ENCODE measurements around the gene CARF. TPM values are rescaled to one million over a fixed set of nuclear protein-coding genes. Genes with fewer than 3 reads are reported as not detected.
"Not testable (repeated sequence)": the region's sequence is repeated elsewhere in the genome, so short reads cannot be mapped to it uniquely, and the experiment has no call there.

The CARF gene, protein sequence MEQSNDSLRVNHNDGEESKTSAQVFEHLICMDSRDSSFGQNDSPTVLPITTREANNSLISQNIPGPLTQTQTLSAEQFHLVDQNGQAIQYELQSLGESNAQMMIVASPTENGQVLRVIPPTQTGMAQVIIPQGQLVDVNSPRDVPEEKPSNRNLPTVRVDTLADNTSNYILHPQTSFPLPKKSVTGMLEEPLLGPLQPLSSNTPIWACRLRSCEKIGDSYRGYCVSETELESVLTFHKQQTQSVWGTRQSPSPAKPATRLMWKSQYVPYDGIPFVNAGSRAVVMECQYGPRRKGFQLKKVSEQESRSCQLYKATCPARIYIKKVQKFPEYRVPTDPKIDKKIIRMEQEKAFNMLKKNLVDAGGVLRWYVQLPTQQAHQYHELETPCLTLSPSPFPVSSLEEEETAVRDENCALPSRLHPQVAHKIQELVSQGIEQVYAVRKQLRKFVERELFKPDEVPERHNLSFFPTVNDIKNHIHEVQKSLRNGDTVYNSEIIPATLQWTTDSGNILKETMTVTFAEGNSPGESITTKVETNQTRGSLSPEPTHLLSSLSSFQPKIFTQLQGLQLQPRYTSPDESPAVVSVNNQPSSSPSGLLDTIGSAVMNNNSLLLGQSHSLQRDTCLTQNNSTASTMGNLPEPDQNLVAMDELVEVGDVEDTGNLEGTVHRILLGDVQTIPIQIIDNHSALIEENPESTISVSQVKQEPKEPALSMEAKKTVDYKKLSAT
- polyA plus RNA-seq (ENCODE audit: insufficient read length): 8.1 TPM

DNA sequence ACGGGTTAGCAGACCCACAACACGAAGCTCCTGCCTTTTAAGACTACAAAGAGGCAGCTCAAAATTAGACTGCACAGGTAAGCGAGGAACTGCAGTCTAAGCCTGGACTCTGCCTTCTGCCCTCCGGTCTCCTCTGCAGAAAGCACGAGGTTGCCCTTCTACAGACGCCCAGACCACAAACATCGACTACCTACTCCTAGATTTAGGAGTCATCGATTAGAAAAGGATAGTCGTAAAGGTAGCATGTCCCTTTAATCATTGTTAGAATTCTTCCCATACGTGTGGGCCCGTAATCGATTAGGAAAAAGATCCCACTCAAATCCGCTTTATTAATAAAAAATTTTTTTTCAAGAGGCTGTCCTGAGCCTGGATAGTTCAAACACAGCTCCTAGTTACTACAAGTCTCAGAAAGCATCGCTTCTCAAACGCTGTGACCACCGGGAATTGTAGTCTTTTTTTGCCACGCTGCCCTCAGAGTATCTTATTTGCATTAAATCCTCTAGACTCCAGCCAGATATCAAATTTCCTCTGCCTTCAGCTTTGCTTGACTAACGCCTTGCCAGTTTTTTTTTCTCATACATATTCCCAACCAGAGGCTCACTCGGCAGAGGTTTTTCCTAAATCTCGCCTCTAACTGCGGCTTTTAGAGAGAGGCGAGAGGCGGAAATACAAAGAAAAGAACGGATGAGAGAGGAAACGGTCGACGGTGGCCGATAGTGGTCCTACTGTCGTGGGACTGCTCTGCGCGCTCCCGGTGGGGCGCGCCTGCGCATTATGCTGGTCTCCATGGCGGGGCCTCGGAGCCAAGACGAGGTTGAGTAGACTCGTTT, at the start of gene CARF, which contains the start of gene WDR12:
CARF (plus strand) TSS at position 764 of the 830 bp plus-strand sequence. CDS start 29,628 bp downstream, outside the sequence.
WDR12 (minus strand) TSS at position 162 of the 830 bp plus-strand sequence. CDS start 197 bp downstream, outside the sequence.
- DNase-seq: peak; percentile 97

- peak; percentile 74 for DNase-seq
Observed at GRCh38 chr2:202870431-202871299, 41.4 kb upstream of the CARF start.

- peak; percentile 87 for DNase-seq
Observed at GRCh38 chr2:202871300-202872141, 40.6 kb upstream of the CARF start, which contains the start of gene ICA1L. ICA1L (minus strand) TSS chr2:202871766; CDS start chr2:202829009, 42,757 bp downstream.

- DNase-seq: no peak
Observed at GRCh38 chr2:202877699-202878098, 34.4 kb upstream of the CARF start.

DNA sequence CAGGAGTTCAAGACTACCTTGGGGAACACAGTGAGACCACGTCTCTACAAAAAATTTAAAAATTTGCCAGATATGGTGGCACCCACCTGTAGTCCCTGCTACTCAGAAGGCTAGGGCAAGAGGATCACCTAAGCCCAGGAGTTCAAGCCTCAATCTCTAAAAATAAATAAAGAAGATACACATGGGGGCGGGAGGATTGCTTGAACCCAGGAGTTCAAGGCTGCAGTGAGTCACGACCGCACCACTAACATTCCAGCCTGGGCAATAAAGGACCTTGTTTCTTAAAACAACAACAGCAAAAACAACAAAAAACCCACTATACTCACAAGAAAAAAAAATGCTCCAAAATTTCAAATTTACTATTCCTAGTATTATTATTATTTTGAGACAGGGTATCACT, 30.5 kb upstream of the CARF start:
- no peak for DNase-seq

DNA sequence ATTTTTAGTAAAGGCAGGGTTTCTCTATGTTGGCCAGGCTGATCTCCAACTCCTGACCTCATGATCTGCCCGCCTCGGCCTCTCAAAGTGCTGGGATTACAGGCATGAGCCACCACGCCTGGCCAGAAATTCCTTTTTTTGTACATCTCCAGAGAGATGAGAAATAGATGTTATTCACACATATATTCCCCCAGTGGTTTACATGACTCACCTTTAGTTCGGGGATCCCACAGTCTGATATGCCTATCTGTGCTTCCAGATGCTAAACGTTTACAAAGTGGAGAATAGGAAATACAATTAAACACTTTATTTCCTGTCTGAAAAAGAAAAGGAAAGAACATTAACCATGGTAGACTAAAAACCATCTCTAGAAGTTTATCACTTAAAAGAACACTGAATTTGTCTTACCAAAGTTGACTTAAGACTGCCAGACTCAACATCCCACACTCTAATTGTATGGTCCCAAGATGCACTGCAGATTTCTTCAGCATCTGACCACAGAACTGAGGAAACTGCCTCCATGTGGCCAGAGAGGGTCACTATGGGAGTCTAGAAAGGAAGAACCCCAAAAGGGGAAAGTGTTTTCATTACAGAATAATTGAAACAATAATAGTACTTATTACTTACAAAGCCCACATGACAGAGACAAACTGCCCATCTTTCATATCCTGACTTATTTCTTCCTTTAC, 27.9 kb upstream of the CARF start:
- DNase-seq: no peak

DNA sequence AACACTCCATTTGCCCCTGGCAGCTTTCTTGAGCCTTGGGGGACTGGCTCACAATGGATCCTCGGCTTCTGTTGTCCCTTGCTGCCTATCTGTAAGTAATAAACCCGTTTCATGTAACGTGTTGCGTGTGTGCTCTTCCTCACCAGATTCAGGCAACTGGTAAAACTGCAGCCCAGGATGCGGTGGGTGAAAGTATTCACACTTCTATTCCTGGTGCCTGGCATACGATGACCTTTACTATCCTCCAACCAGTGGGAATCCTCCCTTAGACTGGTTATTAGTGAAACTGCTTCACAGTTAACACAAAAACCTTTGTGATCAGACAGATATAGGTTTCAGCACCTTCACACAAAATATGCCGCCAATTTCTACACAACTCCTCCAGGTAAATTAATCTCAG, 26.9 kb upstream of the CARF start:
- no peak for DNase-seq

GRCh38 chr2:202905507-202905906, 6.6 kb upstream of the CARF start:
- DNase-seq: not testable (repeated sequence)

GRCh38 chr2:202908186-202908585, 3.9 kb upstream of the CARF start:
- no peak for DNase-seq

DNA sequence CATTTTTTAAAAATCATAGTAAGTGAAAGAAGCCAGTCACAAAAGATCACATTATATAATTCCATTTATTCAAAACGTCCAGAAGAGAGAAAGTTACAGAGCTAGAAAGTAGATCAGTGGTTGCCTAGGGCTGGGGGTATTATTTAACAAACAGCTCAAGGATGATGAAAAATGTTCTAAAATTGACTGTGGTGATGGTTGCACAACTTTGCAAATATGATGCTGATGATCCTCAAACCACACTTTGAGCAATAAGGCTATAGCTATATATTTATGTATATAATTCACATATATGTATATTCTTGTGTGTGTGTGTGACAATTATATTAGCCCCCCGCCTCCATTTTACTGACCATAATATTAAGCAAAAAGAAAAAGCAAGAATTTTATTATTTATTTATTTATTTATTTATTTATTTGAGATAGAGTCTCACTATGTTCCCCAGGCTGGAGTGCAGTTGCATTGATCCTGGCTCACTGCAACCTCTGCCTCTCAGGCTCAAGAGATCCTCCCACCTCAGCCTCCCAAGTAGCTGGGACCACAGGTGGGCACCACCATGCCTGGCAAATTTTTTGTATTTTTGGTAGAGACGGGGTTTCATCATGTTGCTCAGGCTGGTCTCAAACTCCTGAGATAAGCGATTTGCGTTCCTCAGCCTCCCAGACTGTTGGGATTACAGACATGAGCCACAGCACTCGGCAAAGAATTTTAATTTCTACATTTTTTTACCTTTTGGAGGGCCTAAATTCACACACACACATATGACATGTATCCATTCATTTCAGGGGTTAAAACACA, 2.5 kb upstream of the CARF start:
- no peak for DNase-seq

DNA sequence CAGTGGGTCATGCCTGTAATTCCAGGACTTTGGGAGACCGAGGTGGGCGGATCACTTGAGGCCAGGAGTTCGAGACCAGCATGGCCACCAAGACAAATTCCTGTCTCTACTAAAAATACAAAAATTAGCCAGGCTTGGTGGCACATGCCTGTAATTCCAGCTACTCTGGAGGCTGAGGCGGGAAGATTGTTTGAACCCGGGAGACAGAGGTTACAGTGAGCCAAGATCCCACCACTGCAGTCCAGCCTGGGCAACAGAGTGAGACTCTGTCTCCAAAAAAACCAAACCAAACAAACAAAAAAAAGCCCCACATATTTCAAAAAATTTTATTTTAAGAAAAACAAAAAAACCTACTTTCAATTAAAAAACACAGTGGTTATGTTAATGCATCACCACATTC, 1.8 kb upstream of the CARF start:
- not testable (repeated sequence) for DNase-seq

- DNase-seq: no peak
Observed at GRCh38 chr2:202910698-202911097, 1.4 kb upstream of the CARF start.

GRCh38 chr2:202911203-202911511, 918 bp upstream of the CARF start:
- no peak for DNase-seq

GRCh38 chr2:202912342-202913201, 497 bp downstream of the CARF start:
- DNase-seq: not testable (repeated sequence)

- DNase-seq: no peak
Observed at GRCh38 chr2:202918860-202919259, 6.8 kb downstream of the CARF start.

DNA sequence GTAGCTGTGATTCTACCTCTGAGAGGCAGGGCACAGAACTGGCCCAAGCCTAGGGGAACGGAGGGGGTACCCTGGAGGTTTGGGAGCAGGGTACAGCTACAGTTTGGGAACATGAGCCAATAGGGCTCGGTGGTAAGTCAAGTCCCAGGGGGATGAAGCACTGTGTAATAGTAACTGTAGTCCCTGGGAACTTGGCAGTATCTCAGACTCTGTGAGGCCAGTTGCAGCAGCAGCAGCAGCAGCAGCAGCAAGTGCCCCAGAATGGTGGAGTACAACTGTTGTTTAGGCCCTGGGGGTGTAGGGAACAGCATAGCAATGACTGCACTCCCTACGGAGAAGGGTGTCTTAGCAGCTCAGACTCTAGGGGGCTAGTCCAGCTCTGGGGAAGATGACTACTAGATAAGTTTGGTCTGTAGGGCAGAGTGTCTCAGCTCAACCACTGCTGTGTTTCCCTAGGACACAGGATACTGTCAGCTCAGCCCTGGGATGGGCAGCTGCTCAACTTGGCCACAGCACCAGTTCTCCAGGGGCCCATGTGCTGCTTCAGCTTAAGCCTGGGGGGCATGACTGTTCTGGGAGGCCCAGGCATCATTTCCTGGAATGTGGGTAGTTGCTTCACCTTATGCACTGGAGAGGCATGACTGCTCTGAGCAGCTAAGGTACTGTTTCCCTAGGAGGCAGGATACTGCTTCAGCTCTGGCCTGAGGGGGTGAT, 20.5 kb downstream of the CARF start:
- no peak for DNase-seq

- no peak for DNase-seq
Observed at GRCh38 chr2:202933139-202933510, 21.1 kb downstream of the CARF start.

DNA sequence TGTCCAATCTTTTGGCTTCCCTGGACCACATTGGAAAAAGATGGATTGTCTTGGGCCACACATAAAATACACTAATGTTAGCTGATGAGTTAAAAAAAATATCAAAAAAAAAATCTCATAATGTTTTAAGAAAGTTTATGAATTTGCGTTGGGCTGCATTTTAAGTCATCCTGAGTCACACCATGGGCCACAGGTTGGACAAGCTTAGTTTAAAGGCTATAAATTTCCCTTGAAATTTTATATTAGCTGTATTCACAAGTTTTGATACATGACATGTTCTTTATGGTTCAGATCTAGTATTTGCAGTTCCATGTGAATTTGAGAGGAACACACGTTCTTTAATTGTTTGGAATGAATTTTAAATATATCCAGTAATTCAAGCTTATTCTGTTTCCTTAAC, 21.9 kb downstream of the CARF start:
- DNase-seq: no peak

Data from hindlimb muscle (tissue), 1 donor.